Measurements from ENCODE around the gene MS4A10. TPM values are rescaled to one million over a fixed set of nuclear protein-coding genes. Genes with fewer than 3 reads are reported as not detected.

The MS4A10 gene
- total RNA-seq, 3 donors from 2014 or later: not detected

DNA sequence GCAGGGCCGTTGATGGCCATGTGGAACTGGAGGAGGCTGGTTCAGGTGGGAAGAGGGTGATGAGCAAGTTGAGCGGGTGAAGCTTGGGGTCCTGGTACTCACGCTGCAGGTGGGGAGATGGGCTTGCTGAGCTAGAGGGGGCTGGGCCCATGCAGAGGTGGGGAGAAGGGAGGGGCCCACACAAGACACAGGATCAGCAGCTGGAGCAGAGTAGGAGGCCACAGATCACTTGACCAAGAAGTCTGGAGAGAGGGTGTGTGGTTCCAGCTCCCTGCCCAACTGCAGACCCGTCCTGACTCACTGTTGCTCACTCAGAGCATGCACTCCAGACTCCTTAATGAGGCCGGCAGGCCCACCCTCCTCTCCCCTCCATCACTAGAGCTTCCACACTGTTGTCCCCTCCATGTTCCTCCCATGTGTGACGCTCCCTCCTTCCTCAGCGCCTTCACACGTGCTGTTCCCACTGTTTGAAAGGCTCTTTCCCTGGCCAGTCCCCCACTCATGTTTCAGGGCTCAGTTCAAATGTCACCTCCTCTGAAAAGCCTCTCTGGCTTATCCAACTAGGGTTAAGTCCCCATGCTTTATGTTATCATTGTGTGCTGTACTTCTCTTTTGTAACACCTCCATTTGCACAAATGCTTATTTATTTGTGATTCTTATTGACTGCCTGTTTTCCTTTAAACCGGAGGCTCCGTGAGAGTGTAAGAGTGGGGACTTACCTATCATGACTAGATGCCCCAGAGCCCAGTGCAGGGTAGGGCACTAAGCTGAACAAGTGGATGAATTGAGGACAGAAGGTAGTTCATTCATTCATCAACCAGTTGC, 59.1 kb downstream of the MS4A10 start:
- Histone ChIP-seq H3K27ac (no peak overlapping the region), H3K9me3 (no peaks in the 10 kb centered on the region), H3K27me3 (no peaks in the 10 kb centered on the region), H3K36me3 (no peaks in the 10 kb centered on the region), H3K4me1 (peaks cover 8 to 28% of the 10 kb centered on the region in 2 donors), H3K4me3 (peak overlapping the region; percentile 79 to 91 (median 91))
- DNase-seq (ENCODE audit: low spot score in 2 of 2): no peak
- TF ChIP-seq, protein P1, sequence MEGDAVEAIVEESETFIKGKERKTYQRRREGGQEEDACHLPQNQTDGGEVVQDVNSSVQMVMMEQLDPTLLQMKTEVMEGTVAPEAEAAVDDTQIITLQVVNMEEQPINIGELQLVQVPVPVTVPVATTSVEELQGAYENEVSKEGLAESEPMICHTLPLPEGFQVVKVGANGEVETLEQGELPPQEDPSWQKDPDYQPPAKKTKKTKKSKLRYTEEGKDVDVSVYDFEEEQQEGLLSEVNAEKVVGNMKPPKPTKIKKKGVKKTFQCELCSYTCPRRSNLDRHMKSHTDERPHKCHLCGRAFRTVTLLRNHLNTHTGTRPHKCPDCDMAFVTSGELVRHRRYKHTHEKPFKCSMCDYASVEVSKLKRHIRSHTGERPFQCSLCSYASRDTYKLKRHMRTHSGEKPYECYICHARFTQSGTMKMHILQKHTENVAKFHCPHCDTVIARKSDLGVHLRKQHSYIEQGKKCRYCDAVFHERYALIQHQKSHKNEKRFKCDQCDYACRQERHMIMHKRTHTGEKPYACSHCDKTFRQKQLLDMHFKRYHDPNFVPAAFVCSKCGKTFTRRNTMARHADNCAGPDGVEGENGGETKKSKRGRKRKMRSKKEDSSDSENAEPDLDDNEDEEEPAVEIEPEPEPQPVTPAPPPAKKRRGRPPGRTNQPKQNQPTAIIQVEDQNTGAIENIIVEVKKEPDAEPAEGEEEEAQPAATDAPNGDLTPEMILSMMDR (IDR thresholded peaks at IDR 0.05): no peak
- TF ChIP-seq POLR2A (IDR thresholded peaks at IDR 0.05): no peak
- no peak for TF ChIP-seq POLR2AphosphoS5 (IDR thresholded peaks at IDR 0.05)
- intact Hi-C loops (cut with DNase I; ENCODE audit: low total_unique reads): no loop called here

DNA sequence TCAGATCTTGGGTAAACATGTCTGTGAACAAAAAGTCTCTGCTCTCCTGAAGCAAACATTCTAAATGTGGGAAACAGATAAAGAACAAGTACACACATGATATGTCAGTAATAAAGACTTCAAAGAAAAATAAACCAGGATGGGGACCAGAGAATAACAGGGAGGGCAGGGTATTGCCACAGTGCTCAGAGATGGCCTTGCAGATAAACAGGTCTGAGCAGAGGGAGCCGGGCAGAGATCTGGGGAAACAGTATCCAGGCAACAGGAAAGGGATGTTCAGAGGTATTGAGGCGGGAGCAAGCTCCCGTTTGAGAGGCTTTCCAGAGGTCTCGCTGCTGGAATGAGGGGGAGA, 59.7 kb downstream of the MS4A10 start:
- Histone ChIP-seq H3K9me3 (no peaks in the 10 kb centered on the region), H3K4me3 (peak overlapping the region in 1 of 3 donors; percentile 91), H3K36me3 (no peaks in the 10 kb centered on the region), H3K27ac (no peak overlapping the region), H3K27me3 (no peaks in the 10 kb centered on the region), H3K4me1 (peaks cover 8 to 28% of the 10 kb centered on the region in 2 donors)
- intact Hi-C loops (cut with DNase I; ENCODE audit: low total_unique reads): no loop called here
- no peak for DNase-seq (ENCODE audit: low spot score in 2 of 2)
- TF ChIP-seq, protein P1 (IDR thresholded peaks at IDR 0.05): no peak
- TF ChIP-seq POLR2AphosphoS5 (IDR thresholded peaks at IDR 0.05) (no peak), POLR2A (IDR thresholded peaks at IDR 0.05) (no peak)

DNA sequence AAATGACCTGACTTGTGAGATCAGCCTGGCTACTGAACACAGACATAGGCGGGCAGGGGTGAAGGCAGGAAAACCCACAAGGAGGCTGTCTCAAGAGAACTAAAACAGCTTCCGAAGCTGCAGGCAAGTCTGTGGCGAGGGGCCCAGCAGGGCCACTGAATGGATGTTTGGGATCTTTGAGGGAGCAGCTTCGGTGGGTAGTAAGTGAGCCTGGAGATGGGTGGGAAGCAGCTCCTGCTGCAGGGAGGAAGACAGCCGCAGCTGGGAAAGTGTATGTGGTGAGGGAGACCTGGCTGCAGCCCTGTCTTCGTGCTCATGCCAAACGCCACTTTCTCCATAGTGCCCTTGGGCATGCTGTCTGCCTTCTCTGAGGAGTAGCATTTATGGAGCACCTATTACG, 60.2 kb downstream of the MS4A10 start:
- Histone ChIP-seq H3K27ac (no peak overlapping the region), H3K27me3 (no peaks in the 10 kb centered on the region), H3K36me3 (no peaks in the 10 kb centered on the region), H3K9me3 (no peaks in the 10 kb centered on the region), H3K4me1 (peaks cover 8 to 26% of the 10 kb centered on the region in 2 donors), H3K4me3 (peak overlapping the region in 1 of 3 donors; percentile 91)
- TF ChIP-seq POLR2AphosphoS5 (IDR thresholded peaks at IDR 0.05) (no peak), POLR2A (IDR thresholded peaks at IDR 0.05) (no peak)
- TF ChIP-seq, protein P1 (IDR thresholded peaks at IDR 0.05): no peak
- intact Hi-C loops (cut with DNase I; ENCODE audit: low total_unique reads): no loop called here
- DNase-seq (ENCODE audit: low spot score in 2 of 2): no peak

GRCh38 chr11:60847281-60847680, 62.1 kb downstream of the MS4A10 start:
- no peaks in the 10 kb centered on the region for H3K36me3 ChIP-seq
- H3K9me3 ChIP-seq: no peaks in the 10 kb centered on the region
- no peak for TF ChIP-seq POLR2A (IDR thresholded peaks at IDR 0.05)
- TF ChIP-seq POLR2AphosphoS5 (IDR thresholded peaks at IDR 0.05): no peak
- TF ChIP-seq, protein P1 (IDR thresholded peaks at IDR 0.05): no peak
- H3K4me3 ChIP-seq: no peak overlapping the region
- no peak overlapping the region for H3K27ac ChIP-seq
- H3K4me1 ChIP-seq: peaks cover 2 to 13% of the 10 kb centered on the region in 2 donors
- DNase-seq (ENCODE audit: low spot score in 2 of 2): no peak
- intact Hi-C loops (cut with DNase I; ENCODE audit: low total_unique reads): no loop called here
- no peaks in the 10 kb centered on the region for H3K27me3 ChIP-seq

DNA sequence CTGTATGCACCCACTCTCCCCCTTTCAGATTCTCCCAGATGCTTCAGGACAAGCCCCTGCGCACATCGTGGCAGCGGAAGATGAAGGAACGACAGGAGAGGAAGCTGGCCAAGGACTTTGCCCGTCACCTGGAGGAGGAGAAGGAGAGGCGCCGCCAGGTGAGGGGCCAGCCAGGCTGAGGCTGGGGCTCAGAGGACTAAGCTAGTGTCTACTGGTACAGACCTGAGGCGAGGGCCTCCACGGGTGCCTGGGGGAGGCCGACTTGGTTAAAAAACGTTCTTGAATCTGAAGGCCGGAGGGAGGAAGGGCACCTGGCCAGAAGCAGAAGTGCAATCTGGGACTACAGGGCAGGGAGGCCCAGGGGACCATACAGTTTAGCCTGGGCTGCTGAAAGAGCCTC, 62.8 kb downstream of the MS4A10 start:
- TF ChIP-seq POLR2AphosphoS5 (IDR thresholded peaks at IDR 0.05) (no peak), POLR2A (IDR thresholded peaks at IDR 0.05) (no peak)
- TF ChIP-seq, protein P1 (IDR thresholded peaks at IDR 0.05): no peak
- no peaks in the 10 kb centered on the region for H3K36me3 ChIP-seq
- peaks cover 2 to 11% of the 10 kb centered on the region in 2 donors for H3K4me1 ChIP-seq
- no peaks in the 10 kb centered on the region for H3K27me3 ChIP-seq
- H3K27ac ChIP-seq: no peak overlapping the region
- intact Hi-C loops (cut with DNase I; ENCODE audit: low total_unique reads): no loop called here
- H3K4me3 ChIP-seq: no peak overlapping the region
- DNase-seq (ENCODE audit: low spot score in 2 of 2): no peak
- no peaks in the 10 kb centered on the region for H3K9me3 ChIP-seq

All from breast epithelium (tissue), 4 donors.